Calu3 (cell line): ENCODE data around the gene THAP7. TPM values are rescaled to one million over a fixed set of nuclear protein-coding genes. Genes with fewer than 3 reads are reported as not detected.

Experiments
- BruUV-seq: library from RNA; stranded (reverse); fragments of 400-500 nt; replicated peaks from 2 replicates; lab custom pipeline; 2021; lab: Mats Ljungman, UMichigan
- CTCF ChIA-PET: fragments of 300-600 bp; sonication (Branson Sonifier 250); formaldehyde crosslinking; loops from one replicate; lab custom pipeline; 2022; ENCODE audit warnings: antibody characterized with exemption; lab: Charles Lee
- DNase-seq: peaks from one replicate; pipeline ENCODE4 v3.0.0; 2022
- H3K27ac Mint-ChIP-seq: one replicate; pipeline ENCODE4 v1.8.0; 2022; ENCODE audit warnings: mixed read lengths; ENCODE audit not compliant: unreplicated experiment
- H3K27me3 Mint-ChIP-seq: one replicate; pipeline ENCODE4 v1.8.0; 2022; ENCODE audit warnings: mixed read lengths; ENCODE audit not compliant: unreplicated experiment
- H3K36me3 Mint-ChIP-seq: one replicate; pipeline ENCODE4 v1.8.0; 2022; ENCODE audit warnings: mild to moderate bottlenecking, moderate library complexity, mixed read lengths; ENCODE audit not compliant: insufficient read depth, unreplicated experiment
- H3K4me1 Mint-ChIP-seq: one replicate; pipeline ENCODE4 v1.8.0; 2022; ENCODE audit warnings: mild to moderate bottlenecking, low read depth, mixed read lengths; ENCODE audit not compliant: unreplicated experiment
- H3K4me3 Mint-ChIP-seq: one replicate; pipeline ENCODE4 v1.8.0; 2022; ENCODE audit warnings: mild to moderate bottlenecking, low read depth, moderate library complexity, mixed read lengths; ENCODE audit not compliant: unreplicated experiment
- H3K9me3 Mint-ChIP-seq: one replicate; pipeline ENCODE4 v1.8.0; 2022; ENCODE audit warnings: low read depth, mixed read lengths; ENCODE audit not compliant: unreplicated experiment
- CTCF ChIP-seq: fragments of 200-600 bp; IDR thresholded peaks from one replicate; pipeline ENCODE4 v1.8.0; 2022; ENCODE audit warnings: antibody characterized with exemption; ENCODE audit not compliant: unreplicated experiment
- intact Hi-C: fragments of 100-400 bp; cut with micrococcal nuclease; formaldehyde crosslinking; loops from one replicate; pipeline ENCODE4 v1.10.0; 2022; ENCODE audit not compliant: unreplicated experiment
- total RNA-seq: library from RNA; stranded (reverse); gene quantifications from 2 replicates; pipeline ENCODE4 v1.2.3, GENCODE V29; 2022

THAP7 gene
- total RNA-seq, 1 experiment from 2014 or later, result 24.5 TPM

DNA sequence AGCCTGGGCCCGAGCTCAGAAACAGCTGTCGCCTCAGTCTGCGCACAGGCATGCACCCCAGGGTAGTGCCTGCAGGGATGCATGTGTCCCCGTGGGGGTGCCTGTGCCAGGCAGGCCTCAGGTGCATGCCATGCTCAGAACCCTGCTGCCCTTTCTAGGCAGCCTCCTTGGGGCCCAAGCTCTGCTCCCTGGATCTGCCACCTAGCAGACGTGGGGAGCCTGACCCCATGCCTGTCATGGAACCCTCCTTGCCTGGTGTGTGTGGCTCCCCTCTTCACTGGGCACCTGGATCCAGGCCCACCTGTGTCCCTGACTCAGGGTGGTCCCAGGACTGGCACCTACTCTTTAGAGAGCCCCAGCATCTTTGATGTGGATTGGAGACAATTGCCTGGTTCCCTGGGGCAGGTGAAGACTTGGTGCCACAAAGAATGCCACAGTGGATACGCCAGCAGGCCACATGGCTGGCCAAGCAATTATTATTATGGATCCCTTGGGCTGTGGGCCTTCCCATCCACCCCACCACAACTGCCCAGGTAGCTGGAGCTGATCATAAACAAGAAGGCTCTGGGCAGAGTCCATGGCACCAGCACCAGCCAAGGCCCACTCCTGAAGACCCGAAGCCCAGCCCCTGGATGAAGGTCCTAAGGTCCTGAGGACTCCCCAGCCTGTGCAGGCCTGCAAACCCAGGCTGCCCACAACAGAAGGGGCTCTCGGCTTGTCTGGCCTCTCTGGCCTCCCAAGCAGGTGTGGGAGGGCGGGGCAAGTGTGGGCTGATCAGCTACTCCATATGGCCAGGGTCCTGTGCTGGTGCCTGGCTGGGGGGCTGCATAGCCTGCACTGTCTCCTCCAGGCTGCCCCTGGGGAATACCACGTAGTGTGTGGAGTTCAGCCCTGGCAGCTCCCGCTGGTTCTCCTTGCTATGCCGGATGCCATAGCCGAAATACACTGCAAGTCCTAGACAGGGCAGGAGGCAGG, 26.6 kb upstream of the THAP7 start:
- H3K36me3 Mint-ChIP-seq, result peaks cover 5% of the 10 kb centered on the region
- no peaks in the 10 kb centered on the region for H3K9me3 Mint-ChIP-seq
- H3K27ac Mint-ChIP-seq, result no peak overlapping the region
- intact Hi-C loops, result no loop called here
- no peak for TF ChIP-seq CTCF
- DNase-seq, result no peak
- BruUV-seq, result no TSS peak
- no peak overlapping the region for H3K4me3 Mint-ChIP-seq
- no peaks in the 10 kb centered on the region for H3K4me1 Mint-ChIP-seq
- CTCF ChIA-PET, result no interaction called here
- peaks cover 49% of the 10 kb centered on the region for H3K27me3 Mint-ChIP-seq

- TF ChIP-seq CTCF, result no peak
- no peak for DNase-seq
- H3K27ac Mint-ChIP-seq, result no peak overlapping the region
- H3K9me3 Mint-ChIP-seq, result no peaks in the 10 kb centered on the region
- CTCF ChIA-PET, result no interaction called here
- peaks cover 5% of the 10 kb centered on the region for H3K36me3 Mint-ChIP-seq
- BruUV-seq, result no TSS peak
- peaks cover 41% of the 10 kb centered on the region for H3K27me3 Mint-ChIP-seq
- no peaks in the 10 kb centered on the region for H3K4me1 Mint-ChIP-seq
- intact Hi-C loops, result no loop called here
- no peak overlapping the region for H3K4me3 Mint-ChIP-seq
Measured at GRCh38 chr22:21026783-21027692, 25.1 kb upstream of the THAP7 start.

DNA sequence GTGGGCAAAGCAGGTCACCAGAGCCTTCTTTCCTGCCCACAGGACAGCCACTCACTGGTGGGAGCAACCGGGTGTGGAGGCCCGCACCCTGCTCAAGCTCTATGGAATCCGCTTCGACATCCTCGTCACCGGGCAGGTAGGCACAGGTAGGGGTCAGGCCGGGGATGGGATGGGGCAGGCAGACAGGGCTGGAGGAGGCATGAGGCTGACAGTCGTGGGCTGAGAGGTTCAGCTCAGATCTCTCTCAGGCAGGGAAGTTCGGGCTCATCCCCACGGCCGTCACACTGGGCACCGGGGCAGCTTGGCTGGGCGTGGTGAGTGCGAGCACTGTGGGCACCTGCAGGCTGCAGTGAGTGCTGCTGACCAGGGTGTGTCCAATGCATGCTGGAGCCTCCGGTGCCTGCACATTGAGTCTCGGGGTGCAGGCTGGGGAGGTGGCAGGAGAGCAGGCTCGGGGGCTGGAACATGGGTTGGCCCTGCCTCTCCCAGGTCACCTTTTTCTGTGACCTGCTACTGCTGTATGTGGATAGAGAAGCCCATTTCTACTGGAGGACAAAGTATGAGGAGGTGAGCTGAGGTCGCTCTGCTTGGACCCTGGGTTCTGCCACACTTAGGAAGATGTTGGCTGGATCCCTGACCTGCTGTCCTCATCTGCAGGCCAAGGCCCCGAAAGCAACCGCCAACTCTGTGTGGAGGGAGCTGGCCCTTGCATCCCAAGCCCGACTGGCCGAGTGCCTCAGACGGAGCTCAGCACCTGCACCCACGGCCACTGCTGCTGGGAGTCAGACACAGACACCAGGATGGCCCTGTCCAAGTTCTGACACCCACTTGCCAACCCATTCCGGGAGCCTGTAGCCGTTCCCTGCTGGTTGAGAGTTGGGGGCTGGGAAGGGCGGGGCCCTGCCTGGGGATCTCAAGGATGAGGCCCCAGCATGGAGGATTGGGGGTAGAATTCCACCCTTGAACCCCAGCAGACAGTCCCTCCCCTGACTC, 24.1 kb upstream of the THAP7 start:
- H3K36me3 Mint-ChIP-seq, result peaks cover 5% of the 10 kb centered on the region
- no peak overlapping the region for H3K4me3 Mint-ChIP-seq
- no peaks in the 10 kb centered on the region for H3K9me3 Mint-ChIP-seq
- intact Hi-C loops, result no loop called here
- H3K27me3 Mint-ChIP-seq, result peaks cover 39% of the 10 kb centered on the region
- no peak overlapping the region for H3K27ac Mint-ChIP-seq
- TF ChIP-seq CTCF, result no peak
- no peaks in the 10 kb centered on the region for H3K4me1 Mint-ChIP-seq
- BruUV-seq, result no TSS peak
- no peak for DNase-seq
- CTCF ChIA-PET, result no interaction called here
